Smooth muscle cell (in vitro differentiated cells): ENCODE results near the gene MLX. TPM values are rescaled to one million over a fixed set of nuclear protein-coding genes. Genes with fewer than 3 reads are reported as not detected.

Experiments
- DNase-seq: peaks from one replicate; lab custom pipeline; 2025; ENCODE audit not compliant: unreplicated experiment; lab: John Stamatoyannopoulos, UW
- H2AFZ ChIP-seq: fragments of 200-600 bp; sonication (generic); 2 replicates; pipeline ENCODE4 v1.6.0; 2016; ENCODE audit warnings: antibody characterized with exemption, low read depth, mild to moderate bottlenecking
- H3F3A ChIP-seq: fragments of 200-600 bp; sonication (generic); 2 replicates; pipeline ENCODE4 v1.6.0; 2017; ENCODE audit warnings: antibody characterized with exemption, low read depth
- H3K27ac ChIP-seq: fragments of 200-600 bp; sonication (generic); 2 replicates; pipeline ENCODE4 v1.5.1; 2016; ENCODE audit warnings: low read depth, mild to moderate bottlenecking
- H3K27me3 ChIP-seq: fragments of 200-600 bp; sonication (generic); 2 replicates; pipeline ENCODE4 v1.6.1; 2016; ENCODE audit warnings: low read depth, mild to moderate bottlenecking
- H3K36me3 ChIP-seq: fragments of 200-600 bp; sonication (generic); 2 replicates; pipeline ENCODE4 v1.5.1; 2016; ENCODE audit warnings: low read depth
- H3K4me1 ChIP-seq: fragments of 200-600 bp; sonication (generic); 2 replicates; pipeline ENCODE4 v1.5.1; 2016; ENCODE audit warnings: low read depth
- H3K4me2 ChIP-seq: fragments of 200-600 bp; sonication (generic); 2 replicates; pipeline ENCODE4 v1.6.0; 2016; ENCODE audit warnings: mild to moderate bottlenecking
- H3K4me3 ChIP-seq: fragments of 200-600 bp; sonication (generic); 2 replicates; pipeline ENCODE4 v1.5.1; 2016; ENCODE audit warnings: mild to moderate bottlenecking
- H3K79me2 ChIP-seq: fragments of 200-600 bp; sonication (generic); 2 replicates; pipeline ENCODE4 v1.6.0; 2016; ENCODE audit warnings: low read depth, mild to moderate bottlenecking
- H3K9ac ChIP-seq: fragments of 200-600 bp; sonication (generic); 2 replicates; pipeline ENCODE4 v1.6.0; 2016; ENCODE audit warnings: low read depth
- H3K9me3 ChIP-seq: fragments of 200-600 bp; sonication (generic); replicated peaks from 2 replicates; pipeline ENCODE4 v1.5.1; 2016; ENCODE audit warnings: low read depth
- H4K20me1 ChIP-seq: fragments of 200-600 bp; sonication (generic); 2 replicates; pipeline ENCODE4 v1.6.0; 2016; ENCODE audit warnings: low read depth
- CTCF ChIP-seq: fragments of 200-600 bp; sonication (generic); IDR thresholded peaks from 2 replicates; pipeline ENCODE4 v1.5.1; 2017; ENCODE audit warnings: borderline replicate concordance, mild to moderate bottlenecking, antibody characterized with exemption; ENCODE audit not compliant: insufficient read depth, poor library complexity, severe bottlenecking
- WGBS: methylation state at CpG from one replicate; pipeline ENCODE4 v1.1.7; 2016; ENCODE audit warnings: low lambda C conversion rate; 5-methylcytosine and 5-hydroxymethylcytosine counted together
- polyA plus RNA-seq: library from polyadenylated mRNA; unstranded; fragments of >200 nt; fragmentation: Nextera tagmentation; extraction: Ambion mirVana; gene quantifications from 2 replicates; pipeline ENCODE4 v1.2.1, GENCODE V29; 2016
- total RNA-seq: library from RNA; depleted of rRNA; stranded (reverse); fragments of >200 nt; gene quantifications from 2 replicates; pipeline ENCODE4 v1.2.3, GENCODE V29; 2014

The MLX gene
- total and polyA plus RNA-seq, 2 experiments from 2014 or later = 21.1 to 21.6 TPM

GRCh38 chr17:42525221-42525620, 41.7 kb upstream of the MLX start:
- WGBS = 49% methylated on average over 2 of the region's 2 CpGs
- H3K4me1 ChIP-seq = peaks cover 17% of the 10 kb centered on the region
- H3F3A ChIP-seq = peaks cover 6% of the 10 kb centered on the region
- H3K9ac ChIP-seq = no peak overlapping the region
- no peaks in the 10 kb centered on the region for H3K9me3 ChIP-seq
- peak overlapping the region; percentile 7 for H3K27ac ChIP-seq
- no peak overlapping the region for H3K4me2 ChIP-seq
- no peak for DNase-seq
- no peaks in the 10 kb centered on the region for H4K20me1 ChIP-seq
- no peaks in the 10 kb centered on the region for H3K79me2 ChIP-seq
- H2AFZ ChIP-seq = no peak overlapping the region
- no peaks in the 10 kb centered on the region for H3K27me3 ChIP-seq
- H3K36me3 ChIP-seq = no peaks in the 10 kb centered on the region
- no peak overlapping the region for H3K4me3 ChIP-seq
- TF ChIP-seq CTCF = no peak

GRCh38 chr17:42526031-42526444, 40.9 kb upstream of the MLX start:
- TF ChIP-seq CTCF = no peak
- H3K4me1 ChIP-seq = peaks cover 9% of the 10 kb centered on the region
- 95% methylated on average over 6 of the region's 6 CpGs for WGBS

GRCh38 chr17:42527932-42528331, 39.0 kb upstream of the MLX start:
- no peaks in the 10 kb centered on the region for H3K36me3 ChIP-seq
- no peak overlapping the region for H3K4me2 ChIP-seq
- H3K27ac ChIP-seq = no peak overlapping the region

More at GRCh38 chr17:42526031-42526444, 40.9 kb upstream of the MLX start:
- Histone ChIP-seq H3K9me3 (no peaks in the 10 kb centered on the region), H3K36me3 (no peaks in the 10 kb centered on the region), H3K27me3 (no peaks in the 10 kb centered on the region), H3K4me2 (no peak overlapping the region), H3F3A (peaks cover 9% of the 10 kb centered on the region), H3K79me2 (no peaks in the 10 kb centered on the region), H4K20me1 (no peaks in the 10 kb centered on the region), H3K4me3 (no peak overlapping the region), H3K9ac (no peak overlapping the region), H3K27ac (no peak overlapping the region), H2AFZ (no peak overlapping the region)
- no peak for DNase-seq

More at GRCh38 chr17:42527932-42528331, 39.0 kb upstream of the MLX start:
- no peak for TF ChIP-seq CTCF
- Histone ChIP-seq H3K79me2 (no peaks in the 10 kb centered on the region), H2AFZ (no peak overlapping the region), H3K4me1 (no peaks in the 10 kb centered on the region), H3F3A (peaks cover 17% of the 10 kb centered on the region), H4K20me1 (no peaks in the 10 kb centered on the region), H3K4me3 (no peak overlapping the region), H3K27me3 (no peaks in the 10 kb centered on the region), H3K9me3 (no peaks in the 10 kb centered on the region), H3K9ac (no peak overlapping the region)
- WGBS = 93% methylated on average over 6 of the region's 6 CpGs
- no peak for DNase-seq
